Right cardiac atrium (tissue), 5 donors: ENCODE data around the gene FRAS1. TPM values are rescaled to one million over a fixed set of nuclear protein-coding genes. Genes with fewer than 3 reads are reported as not detected.
"Not testable (repeated sequence)": the region's sequence is repeated elsewhere in the genome, so short reads cannot be mapped to it uniquely, and the experiment has no call there.

Source experiments
- ATAC-seq, 2 donors: fragments of 200-7000 bp; cut with Tn5 transposase; one replicate each; pipeline versions ENCODE4 v1.8.0 to v1.9.1; 2020; ENCODE audit warnings: moderate library complexity in 2 of 2, mild to moderate bottlenecking in 1 of 2
- DNase-seq, 3 donors: peaks; one replicate each; pipeline ENCODE4 v3.0.0-alpha.2; 2020
- H3K27ac ChIP-seq: one replicate; pipeline ENCODE4 v1.5.1; 2013; ENCODE audit warnings: mild to moderate bottlenecking, low read length, control low read depth, moderate library complexity
- H3K27me3 ChIP-seq: one replicate; pipeline ENCODE4 v1.6.1; 2013; ENCODE audit not compliant: control insufficient read depth, insufficient read depth
- H3K4me1 ChIP-seq: one replicate; pipeline ENCODE4 v1.6.1; 2013; ENCODE audit warnings: low read length; ENCODE audit not compliant: control insufficient read depth, insufficient read depth
- H3K4me3 ChIP-seq: one replicate; pipeline ENCODE4 v1.5.1; 2013; ENCODE audit warnings: low read length, control low read depth
- H3K9me3 ChIP-seq: one replicate; pipeline ENCODE4 v1.6.1; 2013; ENCODE audit warnings: low read length; ENCODE audit not compliant: control insufficient read depth
- WGBS: extraction: QIAGEN DNeasy Blood & Tissue Kit; methylation state at CpG from one replicate; pipeline ENCODE4 v1.1.7; 2013; 5-methylcytosine and 5-hydroxymethylcytosine counted together
- intact Hi-C, 4 donors: fragments of 100-400 bp; cut with DNase I; formaldehyde crosslinking; loops; one replicate each; pipeline versions ENCODE4 v1.11.0 to v1.14.0; 2022 to 2023
- polyA plus RNA-seq: library from polyadenylated mRNA; stranded (reverse); fragments of 200-250 nt; gene quantifications from one replicate; pipeline ENCODE4 v1.2.3, GENCODE V29; 2013
- total RNA-seq, 4 donors: library from RNA; stranded (reverse); fragmentation: NEBNext Ultra II Directional; extraction: Animal tissue kit (Norgen Biotek cat#: 25700); gene quantifications; one replicate each; pipeline ENCODE4 v1.2.1, GENCODE V29; 2021
- donor health status: healthy with polysubstance abuse.
- donor health status: DM: no; HTN: yes; CAD: no.
- donor health status: DM: no; HTN: no; CAD: no.
- donor health status: DM: no; HTN: yes; CAD: no; lungs with severe emphysema.
- donor health status: DM: yes; HTN: yes; CAD: no.

FRAS1 gene
- total and polyA plus RNA-seq, 5 donors: 1.1 to 7.9 (median 5.1) TPM

- DNase-seq (no peak), ATAC-seq (no peak)
- 92% methylated on average over 3 of the region's 3 CpGs for WGBS
- intact Hi-C loops: no loop called here
- Histone ChIP-seq H3K27ac (no peak overlapping the region), H3K4me3 (no peak overlapping the region), H3K4me1 (peaks cover 8% of the 10 kb centered on the region), H3K27me3 (no peaks in the 10 kb centered on the region), H3K9me3 (no peaks in the 10 kb centered on the region)
Measured at GRCh38 chr4:78291277-78291676, 234.2 kb downstream of the FRAS1 start.

- DNase-seq (no peak), ATAC-seq (no peak)
- H3K9me3 ChIP-seq: no peaks in the 10 kb centered on the region
- WGBS: 84% methylated on average over 2 of the region's 2 CpGs
- intact Hi-C loops: no loop called here
- H3K27me3 ChIP-seq: no peaks in the 10 kb centered on the region
- peaks cover 8% of the 10 kb centered on the region for H3K4me1 ChIP-seq
- H3K27ac ChIP-seq: no peak overlapping the region
- H3K4me3 ChIP-seq: no peak overlapping the region
Measured at GRCh38 chr4:78292341-78292740, 235.2 kb downstream of the FRAS1 start.

GRCh38 chr4:78292856-78293255 is 235.7 kb downstream of the FRAS1 start:
- intact Hi-C loops: no loop called here
- Histone ChIP-seq H3K27me3 (no peaks in the 10 kb centered on the region), H3K4me3 (no peak overlapping the region), H3K27ac (no peak overlapping the region), H3K9me3 (no peaks in the 10 kb centered on the region), H3K4me1 (peaks cover 8% of the 10 kb centered on the region)
- no peak for DNase-seq
- whole genome bisulfite sequencing: 74% methylated on average over 2 of the region's 2 CpGs
- ATAC-seq: no peak

- H3K9me3 ChIP-seq: no peaks in the 10 kb centered on the region
- intact Hi-C loops: no loop called here
- ATAC-seq: no peak
- no peak for DNase-seq
- 57% methylated on average over 1 of the region's 1 CpG for WGBS
- peaks cover 8% of the 10 kb centered on the region for H3K4me1 ChIP-seq
- no peak overlapping the region for H3K27ac ChIP-seq
- H3K27me3 ChIP-seq: no peaks in the 10 kb centered on the region
- no peak overlapping the region for H3K4me3 ChIP-seq
Measured at GRCh38 chr4:78293348-78293747, 236.2 kb downstream of the FRAS1 start.

- DNase-seq (no peak), ATAC-seq (peak; percentile 53 to 65)
- Histone ChIP-seq H3K9me3 (no peaks in the 10 kb centered on the region), H3K27me3 (no peaks in the 10 kb centered on the region), H3K4me3 (no peak overlapping the region), H3K27ac (no peak overlapping the region), H3K4me1 (peaks cover 8% of the 10 kb centered on the region)
- intact Hi-C loops: no loop called here
- WGBS: 40% methylated on average over 4 of the region's 4 CpGs
Measured at GRCh38 chr4:78293821-78294301, 236.7 kb downstream of the FRAS1 start.

GRCh38 chr4:78296261-78296660 is 239.1 kb downstream of the FRAS1 start:
- Histone ChIP-seq H3K4me3 (no peak overlapping the region), H3K4me1 (peaks cover 8% of the 10 kb centered on the region), H3K9me3 (no peaks in the 10 kb centered on the region), H3K27me3 (no peaks in the 10 kb centered on the region), H3K27ac (no peak overlapping the region)
- intact Hi-C loops: no loop called here
- ATAC-seq: no peak
- WGBS: 87% methylated on average over 3 of the region's 3 CpGs
- DNase-seq: no peak

- intact Hi-C loops: no loop called here
- no peak for ATAC-seq
- 32% methylated on average over 3 of the region's 3 CpGs for WGBS
- H3K27ac ChIP-seq: no peak overlapping the region
- no peaks in the 10 kb centered on the region for H3K9me3 ChIP-seq
- DNase-seq: no peak
- no peaks in the 10 kb centered on the region for H3K27me3 ChIP-seq
- no peak overlapping the region for H3K4me3 ChIP-seq
- peaks cover 8% of the 10 kb centered on the region for H3K4me1 ChIP-seq
Measured at GRCh38 chr4:78297116-78297800, 240.1 kb downstream of the FRAS1 start.

GRCh38 chr4:78298618-78299017 is 241.5 kb downstream of the FRAS1 start:
- ATAC-seq: no peak
- DNase-seq: no peak
- no peak overlapping the region for H3K27ac ChIP-seq
- no peaks in the 10 kb centered on the region for H3K9me3 ChIP-seq
- intact Hi-C loops: no loop called here
- no peak overlapping the region for H3K4me3 ChIP-seq
- peaks cover 6% of the 10 kb centered on the region for H3K4me1 ChIP-seq
- no peaks in the 10 kb centered on the region for H3K27me3 ChIP-seq

- H3K27me3 ChIP-seq: no peaks in the 10 kb centered on the region
- H3K4me3 ChIP-seq: no peak overlapping the region
- 39% methylated on average over 2 of the region's 2 CpGs for whole genome bisulfite sequencing
- no peak overlapping the region for H3K27ac ChIP-seq
- H3K4me1 ChIP-seq: no peaks in the 10 kb centered on the region
- DNase-seq: no peak
- H3K9me3 ChIP-seq: no peaks in the 10 kb centered on the region
- intact Hi-C loops: no loop called here
- no peak for ATAC-seq
Measured at GRCh38 chr4:78299565-78299972, 242.4 kb downstream of the FRAS1 start.

- 81% methylated on average over 16 of the region's 16 CpGs for WGBS
- H3K9me3 ChIP-seq, H3K4me3 ChIP-seq, ATAC-seq, H3K27me3 ChIP-seq, H3K27ac ChIP-seq, intact Hi-C loops, DNase-seq, H3K4me1 ChIP-seq: not testable (repeated sequence)
Measured at GRCh38 chr4:78307263-78307662, 250.1 kb downstream of the FRAS1 start.

GRCh38 chr4:78308517-78308916 is 251.4 kb downstream of the FRAS1 start:
- DNase-seq: no peak
- Histone ChIP-seq H3K4me1 (peaks cover 1% of the 10 kb centered on the region), H3K4me3 (no peak overlapping the region), H3K9me3 (no peaks in the 10 kb centered on the region), H3K27me3 (no peaks in the 10 kb centered on the region), H3K27ac (no peak overlapping the region)
- WGBS: 77% methylated on average over 4 of the region's 4 CpGs
- intact Hi-C loops: no loop called here
- ATAC-seq: no peak

- no peak for DNase-seq
- peaks cover 1% of the 10 kb centered on the region for H3K4me1 ChIP-seq
- WGBS: 96% methylated on average over 2 of the region's 2 CpGs
- no peak overlapping the region for H3K4me3 ChIP-seq
- H3K27ac ChIP-seq: no peak overlapping the region
- no peak for ATAC-seq
- H3K27me3 ChIP-seq: no peaks in the 10 kb centered on the region
- H3K9me3 ChIP-seq: no peaks in the 10 kb centered on the region
- intact Hi-C loops: no loop called here
Measured at GRCh38 chr4:78309352-78309751, 252.2 kb downstream of the FRAS1 start.
